ENCODE data around the gene COL11A2. TPM values are rescaled to one million over a fixed set of nuclear protein-coding genes. Genes with fewer than 3 reads are reported as not detected.

The COL11A2 gene
- total RNA-seq, 1 experiment from 2014 or later: 7.6 TPM

DNA sequence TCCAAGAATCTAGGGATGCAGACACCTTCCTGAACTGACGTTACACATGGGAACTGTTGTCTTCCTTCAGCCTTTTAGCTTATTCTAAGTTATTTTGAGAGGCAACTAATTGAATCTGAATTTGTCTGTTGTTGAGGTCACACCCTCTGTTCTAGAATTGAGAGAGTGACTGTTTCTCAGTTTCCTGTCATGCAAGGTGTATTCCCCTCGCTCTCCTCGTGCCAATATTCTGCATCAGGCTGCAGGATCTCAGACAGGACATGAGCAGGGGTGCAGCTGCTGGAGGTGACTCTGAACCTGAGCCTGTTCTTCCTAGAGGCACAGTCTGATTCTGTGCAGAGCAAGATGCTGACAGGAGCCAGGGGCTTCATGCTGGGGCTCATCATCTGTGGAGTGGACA lies 63.9 kb downstream of the COL11A2 start:
- peaks cover 0 to 7% of the 10 kb centered on the region in 2 experiments; a peak in 1 of 4 replicates for H3K4me1 ChIP-seq (ENCODE audit: control insufficient read depth in 1 of 2, insufficient read depth in 2 of 2, low read length in 2 of 2)
- RAD21 ChIA-PET (ENCODE audit: low non-redundant PET in 1 of 2, low total read pairs in 2 of 2, uncharacterized antibody in 2 of 2, unreplicated experiment in 2 of 2): no interaction called here
- intact Hi-C loops (cut with micrococcal nuclease): no loop called here

More for the DNA sequence above, 63.9 kb downstream of the COL11A2 start:
- no peak overlapping the region for H3K9ac ChIP-seq (ENCODE audit: low read length)
- no TSS peak for BruUV-seq (replicated peaks)
- ChIA-PET POLR2A (no interaction called here), CTCF (interaction anchor here (2.6 kb wide), 1 partner anchor 120 kb away, joined by 8 read pairs; no protein-coding TSS in a partner anchor)
- no peak overlapping the region for H2AFZ ChIP-seq (ENCODE audit: low read depth, low read length, poor library complexity, severe bottlenecking)
- DNase-seq (ENCODE audit: low read depth, low spot score) (no peak), ATAC-seq (no peak)
- H3K27me3 ChIP-seq (ENCODE audit: insufficient read depth, low read length): no peaks in the 10 kb centered on the region
- H3K9me2 ChIP-seq (ENCODE audit: insufficient read depth): no peaks in the 10 kb centered on the region
- no peaks in the 10 kb centered on the region for H3K79me2 ChIP-seq (ENCODE audit: insufficient read depth, low read length)
- no peak overlapping the region for H3K4me2 ChIP-seq (ENCODE audit: low read length)
- no peaks in the 10 kb centered on the region for H3K9me3 ChIP-seq (ENCODE audit: control insufficient read depth in 1 of 2, insufficient read depth in 1 of 2, low read depth in 1 of 2, low read length in 2 of 2)
- TF ChIP-seq ELF1 (IDR thresholded peaks at IDR 0.05; ENCODE audit: borderline replicate concordance, low read depth) (no peak), EZH2 (IDR thresholded peaks at IDR 0.05) (no peak), RAD21 (IDR thresholded peaks at IDR 0.05; ENCODE audit: low read depth) (no peak), SIN3A (IDR thresholded peaks at IDR 0.05; ENCODE audit: low read depth) (no peak), SP1 (IDR thresholded peaks at IDR 0.05; ENCODE audit: low read depth) (no peak), JUND (IDR thresholded peaks at IDR 0.05) (no peak), POLR2A (IDR thresholded peaks at IDR 0.05; ENCODE audit: borderline replicate concordance, extremely low read depth, insufficient read depth, insufficient read length) (no peak), FOSL1 (IDR thresholded peaks at IDR 0.05; ENCODE audit: low read depth) (no peak), CEBPB (IDR thresholded peaks at IDR 0.05; ENCODE audit: low read depth) (no peak), CBX3 (IDR thresholded peaks at IDR 0.05; ENCODE audit: low read depth) (no peak), ZNF274 (IDR thresholded peaks at IDR 0.05; ENCODE audit: low read depth, low read length) (no peak), TCF7L2 (IDR thresholded peaks at IDR 0.05; ENCODE audit: borderline replicate concordance, extremely low read depth, insufficient read depth, insufficient read length) (no peak), SRF (IDR thresholded peaks at IDR 0.05; ENCODE audit: low read depth) (no peak), EZH2phosphoT487 (IDR thresholded peaks at IDR 0.05; ENCODE audit: borderline replicate concordance) (no peak)
- TF ChIP-seq, protein P1, sequence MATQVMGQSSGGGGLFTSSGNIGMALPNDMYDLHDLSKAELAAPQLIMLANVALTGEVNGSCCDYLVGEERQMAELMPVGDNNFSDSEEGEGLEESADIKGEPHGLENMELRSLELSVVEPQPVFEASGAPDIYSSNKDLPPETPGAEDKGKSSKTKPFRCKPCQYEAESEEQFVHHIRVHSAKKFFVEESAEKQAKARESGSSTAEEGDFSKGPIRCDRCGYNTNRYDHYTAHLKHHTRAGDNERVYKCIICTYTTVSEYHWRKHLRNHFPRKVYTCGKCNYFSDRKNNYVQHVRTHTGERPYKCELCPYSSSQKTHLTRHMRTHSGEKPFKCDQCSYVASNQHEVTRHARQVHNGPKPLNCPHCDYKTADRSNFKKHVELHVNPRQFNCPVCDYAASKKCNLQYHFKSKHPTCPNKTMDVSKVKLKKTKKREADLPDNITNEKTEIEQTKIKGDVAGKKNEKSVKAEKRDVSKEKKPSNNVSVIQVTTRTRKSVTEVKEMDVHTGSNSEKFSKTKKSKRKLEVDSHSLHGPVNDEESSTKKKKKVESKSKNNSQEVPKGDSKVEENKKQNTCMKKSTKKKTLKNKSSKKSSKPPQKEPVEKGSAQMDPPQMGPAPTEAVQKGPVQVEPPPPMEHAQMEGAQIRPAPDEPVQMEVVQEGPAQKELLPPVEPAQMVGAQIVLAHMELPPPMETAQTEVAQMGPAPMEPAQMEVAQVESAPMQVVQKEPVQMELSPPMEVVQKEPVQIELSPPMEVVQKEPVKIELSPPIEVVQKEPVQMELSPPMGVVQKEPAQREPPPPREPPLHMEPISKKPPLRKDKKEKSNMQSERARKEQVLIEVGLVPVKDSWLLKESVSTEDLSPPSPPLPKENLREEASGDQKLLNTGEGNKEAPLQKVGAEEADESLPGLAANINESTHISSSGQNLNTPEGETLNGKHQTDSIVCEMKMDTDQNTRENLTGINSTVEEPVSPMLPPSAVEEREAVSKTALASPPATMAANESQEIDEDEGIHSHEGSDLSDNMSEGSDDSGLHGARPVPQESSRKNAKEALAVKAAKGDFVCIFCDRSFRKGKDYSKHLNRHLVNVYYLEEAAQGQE (IDR thresholded peaks at IDR 0.05; ENCODE audit: low read depth): no peak
- TF ChIP-seq, protein P2, sequence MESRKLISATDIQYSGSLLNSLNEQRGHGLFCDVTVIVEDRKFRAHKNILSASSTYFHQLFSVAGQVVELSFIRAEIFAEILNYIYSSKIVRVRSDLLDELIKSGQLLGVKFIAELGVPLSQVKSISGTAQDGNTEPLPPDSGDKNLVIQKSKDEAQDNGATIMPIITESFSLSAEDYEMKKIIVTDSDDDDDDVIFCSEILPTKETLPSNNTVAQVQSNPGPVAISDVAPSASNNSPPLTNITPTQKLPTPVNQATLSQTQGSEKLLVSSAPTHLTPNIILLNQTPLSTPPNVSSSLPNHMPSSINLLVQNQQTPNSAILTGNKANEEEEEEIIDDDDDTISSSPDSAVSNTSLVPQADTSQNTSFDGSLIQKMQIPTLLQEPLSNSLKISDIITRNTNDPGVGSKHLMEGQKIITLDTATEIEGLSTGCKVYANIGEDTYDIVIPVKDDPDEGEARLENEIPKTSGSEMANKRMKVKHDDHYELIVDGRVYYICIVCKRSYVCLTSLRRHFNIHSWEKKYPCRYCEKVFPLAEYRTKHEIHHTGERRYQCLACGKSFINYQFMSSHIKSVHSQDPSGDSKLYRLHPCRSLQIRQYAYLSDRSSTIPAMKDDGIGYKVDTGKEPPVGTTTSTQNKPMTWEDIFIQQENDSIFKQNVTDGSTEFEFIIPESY (IDR thresholded peaks at IDR 0.05; ENCODE audit: extremely low read depth, insufficient replicate concordance, low read length): no peak
- TF ChIP-seq, protein P3, sequence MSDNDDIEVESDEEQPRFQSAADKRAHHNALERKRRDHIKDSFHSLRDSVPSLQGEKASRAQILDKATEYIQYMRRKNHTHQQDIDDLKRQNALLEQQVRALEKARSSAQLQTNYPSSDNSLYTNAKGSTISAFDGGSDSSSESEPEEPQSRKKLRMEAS (IDR thresholded peaks at IDR 0.05): no peak
- TF ChIP-seq, protein P4, sequence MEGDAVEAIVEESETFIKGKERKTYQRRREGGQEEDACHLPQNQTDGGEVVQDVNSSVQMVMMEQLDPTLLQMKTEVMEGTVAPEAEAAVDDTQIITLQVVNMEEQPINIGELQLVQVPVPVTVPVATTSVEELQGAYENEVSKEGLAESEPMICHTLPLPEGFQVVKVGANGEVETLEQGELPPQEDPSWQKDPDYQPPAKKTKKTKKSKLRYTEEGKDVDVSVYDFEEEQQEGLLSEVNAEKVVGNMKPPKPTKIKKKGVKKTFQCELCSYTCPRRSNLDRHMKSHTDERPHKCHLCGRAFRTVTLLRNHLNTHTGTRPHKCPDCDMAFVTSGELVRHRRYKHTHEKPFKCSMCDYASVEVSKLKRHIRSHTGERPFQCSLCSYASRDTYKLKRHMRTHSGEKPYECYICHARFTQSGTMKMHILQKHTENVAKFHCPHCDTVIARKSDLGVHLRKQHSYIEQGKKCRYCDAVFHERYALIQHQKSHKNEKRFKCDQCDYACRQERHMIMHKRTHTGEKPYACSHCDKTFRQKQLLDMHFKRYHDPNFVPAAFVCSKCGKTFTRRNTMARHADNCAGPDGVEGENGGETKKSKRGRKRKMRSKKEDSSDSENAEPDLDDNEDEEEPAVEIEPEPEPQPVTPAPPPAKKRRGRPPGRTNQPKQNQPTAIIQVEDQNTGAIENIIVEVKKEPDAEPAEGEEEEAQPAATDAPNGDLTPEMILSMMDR (IDR thresholded peaks at IDR 0.05 in 2 of 3, conservative IDR thresholded peaks at IDR 0.05 in 1 of 3; ENCODE audit: borderline replicate concordance in 1 of 3, insufficient read depth in 1 of 3, low read depth in 2 of 3, low read length in 2 of 3): no peak
- H3K4me3 ChIP-seq (replicated peaks in 1 of 2; ENCODE audit: low read depth in 1 of 2, low read length in 2 of 2): no peak overlapping the region
- no peaks in the 10 kb centered on the region for H3K36me3 ChIP-seq (ENCODE audit: control insufficient read depth in 1 of 2, insufficient read depth in 2 of 2, low read length in 2 of 2)
- H3K27ac ChIP-seq (ENCODE audit: low read depth, low read length): no peak overlapping the region
- no peaks in the 10 kb centered on the region for H4K20me1 ChIP-seq (ENCODE audit: insufficient read depth)
